Measurements from ENCODE around the gene GSDME. TPM values are rescaled to one million over a fixed set of nuclear protein-coding genes. Genes with fewer than 3 reads are reported as not detected.
A peak's percentile ranks its signal among the peaks of the same experiment; 100 is the strongest.

GSDME gene
- total and polyA plus RNA-seq, 9 donors: 14.3 to 37.0 (median 29.2) TPM

- peaks cover 2% of the 10 kb centered on the region for H3K4me1 ChIP-seq (ENCODE audit: insufficient read depth)
- DNase-seq: no peak
- intact Hi-C loops (cut with DNase I): loop anchor here in 1 of 4 donors (10.0 kb wide), 2 partner anchors 82 to 242 kb away; partner anchors contain the start of gene PALS2
- no peaks in the 10 kb centered on the region for H3K36me3 ChIP-seq
- H3K4me3 ChIP-seq: no peak overlapping the region
- H3K27ac ChIP-seq: no peak overlapping the region
- TF ChIP-seq EP300 (IDR thresholded peaks at IDR 0.05) (no peak), POLR2A (IDR thresholded peaks at IDR 0.05) (no peak), CTCF (IDR thresholded peaks at IDR 0.05) (no peak)
- 89 to 92% (median 90%) methylated on average over 6 of the region's 6 CpGs for WGBS, 3 donors
- H3K9me3 ChIP-seq: no peaks in the 10 kb centered on the region
- no peaks in the 10 kb centered on the region for H3K27me3 ChIP-seq
Observed at GRCh38 chr7:24656608-24657007, 100.7 kb downstream of the GSDME start.

GRCh38 chr7:24654305-24654704 lies 103.0 kb downstream of the GSDME start:
- peaks cover 2% of the 10 kb centered on the region for H3K4me1 ChIP-seq (ENCODE audit: insufficient read depth)
- no peak for DNase-seq
- WGBS, 3 donors: 60 to 72% (median 71%) methylated on average over 1 of the region's 1 CpG
- H3K9me3 ChIP-seq: no peaks in the 10 kb centered on the region
- H3K4me3 ChIP-seq: no peak overlapping the region
- intact Hi-C loops (cut with DNase I): loop anchor here in 1 of 4 donors (10.0 kb wide), 2 partner anchors 80 to 240 kb away; partner anchors contain the start of gene PALS2
- TF ChIP-seq POLR2A (IDR thresholded peaks at IDR 0.05) (no peak), EP300 (IDR thresholded peaks at IDR 0.05) (no peak), CTCF (IDR thresholded peaks at IDR 0.05) (no peak)
- H3K27me3 ChIP-seq: no peaks in the 10 kb centered on the region
- H3K27ac ChIP-seq: no peak overlapping the region
- no peaks in the 10 kb centered on the region for H3K36me3 ChIP-seq

GRCh38 chr7:24653316-24654085 lies 103.8 kb downstream of the GSDME start:
- intact Hi-C loops (cut with DNase I): loop anchor here in 1 of 4 donors (10.0 kb wide), 2 partner anchors 79 to 239 kb away; partner anchors contain the start of gene PALS2
- Histone ChIP-seq H3K27me3 (no peaks in the 10 kb centered on the region), H3K27ac (peak overlapping the region in 1 of 2 donors; percentile 33), H3K4me1 (ENCODE audit: insufficient read depth) (peaks cover 2% of the 10 kb centered on the region), H3K4me3 (no peak overlapping the region), H3K36me3 (no peaks in the 10 kb centered on the region), H3K9me3 (no peaks in the 10 kb centered on the region)
- 27 to 45% (median 27%) methylated on average over 4 of the region's 4 CpGs for WGBS, 3 donors
- TF ChIP-seq EP300 (IDR thresholded peaks at IDR 0.05) (no peak), CTCF (IDR thresholded peaks at IDR 0.05) (no peak), POLR2A (IDR thresholded peaks at IDR 0.05) (no peak)
- DNase-seq: no peak

- TF ChIP-seq POLR2A (IDR thresholded peaks at IDR 0.05): no peak
- TF ChIP-seq EP300 (IDR thresholded peaks at IDR 0.05): no peak
- TF ChIP-seq CTCF (IDR thresholded peaks at IDR 0.05): no peak
- Histone ChIP-seq H3K27me3 (no peaks in the 10 kb centered on the region), H3K9me3 (no peaks in the 10 kb centered on the region), H3K36me3 (no peaks in the 10 kb centered on the region), H3K27ac (no peak overlapping the region), H3K4me3 (no peak overlapping the region), H3K4me1 (ENCODE audit: insufficient read depth) (peaks cover 2% of the 10 kb centered on the region)
- intact Hi-C loops (cut with DNase I): loop anchor here in 1 of 4 donors (10.0 kb wide), 2 partner anchors 78 to 238 kb away; partner anchors contain the start of gene PALS2
- no peak for DNase-seq
- 54 to 70% (median 60%) methylated on average over 5 of the region's 5 CpGs for WGBS, 3 donors
Observed at GRCh38 chr7:24652251-24652939, 104.9 kb downstream of the GSDME start.

Other genes starting within 250 kb of the GSDME start
- gene PALS2, start 184.0 kb downstream of the GSDME start, total RNA-seq: 100 to 1,000 TPM in 3 of 7 donors, 10 to 100 TPM in 4; 42.5 to 271 (median 95.5) TPM
- gene PALS2, start 184.0 kb downstream of the GSDME start, polyA plus RNA-seq: 1 to 10 TPM; 4.9 to 10.0 TPM
- 10 to 100 TPM in 6 of 7 donors, 1 to 10 TPM in 1; 8.4 to 29.1 (median 13.7) TPM for gene OSBPL3, start 222.7 kb upstream of the GSDME start, total RNA-seq
- 10 to 100 TPM in 1 of 2 donors, 1 to 10 TPM in 1; 6.0 to 11.3 TPM for gene OSBPL3, start 222.7 kb upstream of the GSDME start, polyA plus RNA-seq